Stimulated activated naive CD8-positive, alpha-beta T cell treated with anti-CD3 and anti-CD28 coated beads, Interleukin-15, Interleukin-2, amounts not matched to agents 100 U/mL and 50 U/mL, for 24 hours (primary cell): ENCODE measurements around the gene STRN3.
"Not testable (repeated sequence)": the region's sequence is repeated elsewhere in the genome, so short reads cannot be mapped to it uniquely, and the experiment has no call there.

ENCODE experiments used
- ATAC-seq: fragments of 150-1000 bp; cut with Tn5 transposase; one replicate; pipeline ENCODE4 v1.10.0; 2021
- DNase-seq: peaks from one replicate; pipeline ENCODE4 v3.0.0; 2021

Gene STRN3

GRCh38 chr14:30906752-30907658 lies 119.2 kb downstream of the STRN3 start:
- no peak for DNase-seq

GRCh38 chr14:30903285-30904124 lies 122.7 kb downstream of the STRN3 start:
- DNase-seq, result no peak
- no peak for ATAC-seq

More at GRCh38 chr14:30906752-30907658, 119.2 kb downstream of the STRN3 start:
- peak; percentile 32 for ATAC-seq

GRCh38 chr14:30897121-30897520 lies 129.1 kb downstream of the STRN3 start:
- ATAC-seq, DNase-seq: not testable (repeated sequence)

- no peak for ATAC-seq
- no peak for DNase-seq
Observed at GRCh38 chr14:30896435-30896834, 129.7 kb downstream of the STRN3 start.

GRCh38 chr14:30894923-30895515 lies 131.2 kb downstream of the STRN3 start:
- DNase-seq (no peak), ATAC-seq (no peak)

GRCh38 chr14:30893819-30894218 lies 132.4 kb downstream of the STRN3 start:
- ATAC-seq, result no peak
- no peak for DNase-seq

- DNase-seq (no peak), ATAC-seq (no peak)
Observed at GRCh38 chr14:30889244-30889594, 137.0 kb downstream of the STRN3 start.

- ATAC-seq, result no peak
Observed at GRCh38 chr14:30888480-30889243, 137.5 kb downstream of the STRN3 start.

GRCh38 chr14:30885840-30886740 lies 140.1 kb downstream of the STRN3 start:
- DNase-seq, result no peak

More at GRCh38 chr14:30888480-30889243, 137.5 kb downstream of the STRN3 start:
- no peak for DNase-seq

GRCh38 chr14:30884901-30885300 lies 141.3 kb downstream of the STRN3 start:
- no peak for ATAC-seq
- no peak for DNase-seq

More at GRCh38 chr14:30885840-30886740, 140.1 kb downstream of the STRN3 start:
- ATAC-seq, result no peak

- ATAC-seq (no peak), DNase-seq (no peak)
Observed at GRCh38 chr14:30883508-30884294, 142.5 kb downstream of the STRN3 start.

- ATAC-seq, result no peak
- no peak for DNase-seq
Observed at GRCh38 chr14:30882431-30882830, 143.7 kb downstream of the STRN3 start.

- DNase-seq (no peak), ATAC-seq (no peak)
Observed at GRCh38 chr14:30876692-30877091, 149.5 kb downstream of the STRN3 start.

- DNase-seq, result no peak
- no peak for ATAC-seq
Observed at GRCh38 chr14:30875788-30876053, 150.5 kb downstream of the STRN3 start.

GRCh38 chr14:30874999-30875787 lies 151.0 kb downstream of the STRN3 start:
- DNase-seq, result peak; percentile 26
- peak; percentile 33 for ATAC-seq

- DNase-seq (peak; percentile 56), ATAC-seq (peak; percentile 75)
Observed at GRCh38 chr14:30874120-30874998, 151.8 kb downstream of the STRN3 start, which contains the start of gene COCH. Gene COCH, plus strand, starts transcription at chr14:30874559. Its CDS starts 380 bp downstream, at chr14:30874939.

- no peak for DNase-seq
- ATAC-seq, result no peak
Observed at GRCh38 chr14:30873308-30874119, 152.7 kb downstream of the STRN3 start.
